Pulmonary artery endothelial cell (primary cell): ENCODE data around the gene IL9. TPM values are rescaled to one million over a fixed set of nuclear protein-coding genes. Genes with fewer than 3 reads are reported as not detected.

Experiments used
- total RNA-seq: library from RNA; depleted of rRNA; stranded (reverse); fragments of >200 nt; gene quantifications from 2 replicates; pipeline ENCODE4 v1.2.3, GENCODE V29; 2014

The IL9 gene
- total RNA-seq, 1 donor from 2014 or later, result not detected

Other genes with a start within 250 kb of the IL9 start
- not detected in 2 replicates for gene SLC25A48, start 61.2 kb downstream of the IL9 start, total RNA-seq
- not detected in 2 replicates for gene LECT2, start 59.1 kb upstream of the IL9 start, total RNA-seq
- gene TGFBI, start 133.1 kb upstream of the IL9 start, total RNA-seq, result 6.3 and 16.9 TPM in 2 replicates
- gene SMAD5, start 237.0 kb upstream of the IL9 start, total RNA-seq, result 33.1 and 39.0 TPM in 2 replicates